ENCODE measurements around the gene ANKHD1.

ANKHD1 gene

DNA sequence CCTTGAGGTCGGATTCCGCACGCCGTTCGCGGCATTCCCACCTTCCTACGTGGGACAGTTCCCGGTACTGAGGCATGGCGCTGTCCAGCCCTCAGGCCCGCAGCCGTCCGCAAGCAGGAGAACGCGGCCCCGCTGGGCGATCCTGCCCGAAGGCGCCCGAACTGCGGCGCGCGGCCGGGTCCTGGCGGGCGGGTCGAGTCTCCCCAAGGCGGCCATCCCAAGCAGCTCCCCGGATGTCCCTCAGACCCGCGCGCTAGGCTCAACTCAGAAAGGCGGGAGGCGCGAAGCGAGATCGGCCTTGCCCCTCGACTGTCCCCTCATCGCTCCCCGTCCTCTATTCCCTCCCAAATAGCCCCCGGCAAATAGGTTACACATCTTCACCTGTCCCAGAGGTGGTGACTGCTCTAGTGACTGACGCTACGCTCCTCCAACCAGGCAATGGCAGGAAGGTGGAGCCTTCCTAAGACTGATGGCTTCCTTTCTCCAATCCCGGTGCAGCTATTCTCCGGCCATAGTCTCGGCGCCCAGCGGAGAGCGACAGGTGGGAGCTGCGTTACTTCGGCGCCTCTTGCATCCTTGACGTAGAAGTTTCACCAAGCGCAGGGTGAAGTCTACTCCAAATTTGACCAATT is 787 bp upstream of the ANKHD1 start (continued):
- TF ChIP-seq ZNF76 (tag by site-specific recombination; IDR thresholded peaks at IDR 0.05; ENCODE audit: borderline replicate concordance, low read depth) (peak; percentile 47), ZNF133 (tag by site-specific recombination; IDR thresholded peaks at IDR 0.05) (no peak), ZNF544 (tag by site-specific recombination; IDR thresholded peaks at IDR 0.05) (no peak), ZNF248 (tag by site-specific recombination; IDR thresholded peaks at IDR 0.05) (no peak), ZNF830 (tag by site-specific recombination; IDR thresholded peaks at IDR 0.05; ENCODE audit: low read depth) (no peak), ZNF211 (tag by site-specific recombination; IDR thresholded peaks at IDR 0.05; ENCODE audit: low read depth) (no peak), BCL11B (tag by site-specific recombination; IDR thresholded peaks at IDR 0.05; ENCODE audit: low read depth) (0 out of 2 replicates have a peak, but pooled peaks have one; percentile 22), ZNF777 (tag by site-specific recombination; IDR thresholded peaks at IDR 0.05; ENCODE audit: borderline replicate concordance) (no peak)
- TF ChIP-seq, protein P1, sequence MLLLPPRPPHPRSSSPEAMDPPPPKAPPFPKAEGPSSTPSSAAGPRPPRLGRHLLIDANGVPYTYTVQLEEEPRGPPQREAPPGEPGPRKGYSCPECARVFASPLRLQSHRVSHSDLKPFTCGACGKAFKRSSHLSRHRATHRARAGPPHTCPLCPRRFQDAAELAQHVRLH (tag by site-specific recombination; IDR thresholded peaks at IDR 0.05), result no peak; the same call in 1 of the 2 replicates
- TF ChIP-seq, protein P2, sequence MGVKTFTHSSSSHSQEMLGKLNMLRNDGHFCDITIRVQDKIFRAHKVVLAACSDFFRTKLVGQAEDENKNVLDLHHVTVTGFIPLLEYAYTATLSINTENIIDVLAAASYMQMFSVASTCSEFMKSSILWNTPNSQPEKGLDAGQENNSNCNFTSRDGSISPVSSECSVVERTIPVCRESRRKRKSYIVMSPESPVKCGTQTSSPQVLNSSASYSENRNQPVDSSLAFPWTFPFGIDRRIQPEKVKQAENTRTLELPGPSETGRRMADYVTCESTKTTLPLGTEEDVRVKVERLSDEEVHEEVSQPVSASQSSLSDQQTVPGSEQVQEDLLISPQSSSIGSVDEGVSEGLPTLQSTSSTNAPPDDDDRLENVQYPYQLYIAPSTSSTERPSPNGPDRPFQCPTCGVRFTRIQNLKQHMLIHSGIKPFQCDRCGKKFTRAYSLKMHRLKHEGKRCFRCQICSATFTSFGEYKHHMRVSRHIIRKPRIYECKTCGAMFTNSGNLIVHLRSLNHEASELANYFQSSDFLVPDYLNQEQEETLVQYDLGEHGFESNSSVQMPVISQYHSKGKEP (tag by site-specific recombination; IDR thresholded peaks at IDR 0.05), result no peak

DNA sequence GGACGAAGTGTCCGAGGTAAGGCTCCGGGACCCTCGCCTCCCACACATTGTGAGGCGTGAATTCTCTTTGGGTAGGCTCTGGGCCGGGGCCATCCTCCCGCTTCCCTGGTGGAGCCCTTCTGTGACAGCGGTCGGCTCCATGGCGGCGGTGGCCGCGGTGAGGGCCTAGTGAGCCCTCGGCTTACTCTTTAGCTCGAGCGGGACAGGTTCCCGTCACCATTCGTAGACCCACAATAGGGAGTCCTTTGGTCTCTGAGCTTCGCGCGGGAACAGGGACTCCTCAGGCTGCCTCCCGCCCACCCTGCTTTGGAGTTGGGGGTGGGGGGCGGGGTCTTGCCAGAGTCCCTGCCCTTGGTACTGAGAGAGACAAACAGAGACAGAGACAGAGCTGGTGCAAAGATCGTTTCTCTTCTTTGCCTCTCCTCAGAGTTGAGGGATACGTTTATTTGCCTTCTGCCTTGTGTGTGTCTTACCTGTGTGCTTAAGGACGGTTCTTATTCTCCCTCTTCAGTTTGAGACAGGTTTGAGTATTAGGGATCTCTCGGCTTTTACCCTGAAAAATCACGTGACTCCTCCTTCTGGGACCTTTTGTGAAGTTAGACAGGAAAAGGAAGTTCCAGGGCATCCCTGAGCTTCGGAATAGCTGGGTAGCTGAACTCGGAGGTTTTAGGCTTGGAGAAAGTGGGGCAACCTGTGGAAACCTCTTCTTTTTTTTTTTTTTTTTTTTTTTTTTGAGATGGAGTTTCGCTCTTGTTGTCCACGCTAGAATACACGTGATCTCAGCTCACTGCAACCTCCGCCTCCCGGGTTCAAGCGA is 833 bp downstream of the ANKHD1 start:
- ChIA-PET POLR2A (interaction anchor here (0.6 to 2.8 kb wide), 12 partner anchors 8 to 1923 kb away, joined by 3 to 13 read pairs (median 4); partner anchors contain the start of genes HARS1, HARS2, HBEGF and IK), CTCF (interaction anchor here (0.6 to 2.0 kb wide), 3 partner anchors 30 to 161 kb away, joined by 3 to 5 read pairs (median 5); no protein-coding TSS in a partner anchor)
- peaks cover 8% of the 10 kb centered on the region; the same call in 1 of the 2 replicates for H3K4me1 ChIP-seq (ENCODE audit: control insufficient read depth, insufficient read depth, low read length)
- TF ChIP-seq YY1 (tag by site-specific recombination; IDR thresholded peaks at IDR 0.05) (0 out of 2 replicates have a peak, but pooled peaks have one; percentile 45), ZBTB17 (tag by site-specific recombination; IDR thresholded peaks at IDR 0.05) (peak; percentile 74; the same call in 1 of the 2 replicates), ZNF19 (tag by site-specific recombination; IDR thresholded peaks at IDR 0.05; ENCODE audit: low read depth) (no peak), ZBTB48 (tag by site-specific recombination; IDR thresholded peaks at IDR 0.05) (peak; percentile 99), ZXDB (tag by site-specific recombination; IDR thresholded peaks at IDR 0.05) (peak; percentile 59), ZNF140 (tag by site-specific recombination; IDR thresholded peaks at IDR 0.05) (no peak), GLIS2 (tag by site-specific recombination; IDR thresholded peaks at IDR 0.05) (peak; percentile 38; the same call in 1 of the 2 replicates), MZF1 (tag by site-specific recombination; IDR thresholded peaks at IDR 0.05; ENCODE audit: borderline replicate concordance) (0 out of 2 replicates have a peak, but pooled peaks have one; percentile 34), SCRT2 (tag by site-specific recombination; IDR thresholded peaks at IDR 0.05) (peak; percentile 85), ZNF394 (tag by site-specific recombination; IDR thresholded peaks at IDR 0.05; ENCODE audit: borderline replicate concordance) (peak; percentile 90; the same call in 1 of the 2 replicates), ZNF677 (tag by site-specific recombination; IDR thresholded peaks at IDR 0.05) (no peak), ZBTB20 (tag by site-specific recombination; IDR thresholded peaks at IDR 0.05) (peak; percentile 52; the same call in 1 of the 2 replicates), SP3 (tag by site-specific recombination; IDR thresholded peaks at IDR 0.05) (peak; percentile 84), YY2 (tag by site-specific recombination; IDR thresholded peaks at IDR 0.05) (peak; percentile 66; the same call in 1 of the 2 replicates)
- TF ChIP-seq, protein P3, sequence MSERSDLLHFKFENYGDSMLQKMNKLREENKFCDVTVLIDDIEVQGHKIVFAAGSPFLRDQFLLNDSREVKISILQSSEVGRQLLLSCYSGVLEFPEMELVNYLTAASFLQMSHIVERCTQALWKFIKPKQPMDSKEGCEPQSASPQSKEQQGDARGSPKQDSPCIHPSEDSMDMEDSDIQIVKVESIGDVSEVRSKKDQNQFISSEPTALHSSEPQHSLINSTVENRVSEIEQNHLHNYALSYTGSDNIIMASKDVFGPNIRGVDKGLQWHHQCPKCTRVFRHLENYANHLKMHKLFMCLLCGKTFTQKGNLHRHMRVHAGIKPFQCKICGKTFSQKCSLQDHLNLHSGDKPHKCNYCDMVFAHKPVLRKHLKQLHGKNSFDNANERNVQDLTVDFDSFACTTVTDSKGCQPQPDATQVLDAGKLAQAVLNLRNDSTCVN (tag by site-specific recombination; optimal IDR thresholded peaks at IDR 0.05), result no peak
- TF ChIP-seq, protein P4, sequence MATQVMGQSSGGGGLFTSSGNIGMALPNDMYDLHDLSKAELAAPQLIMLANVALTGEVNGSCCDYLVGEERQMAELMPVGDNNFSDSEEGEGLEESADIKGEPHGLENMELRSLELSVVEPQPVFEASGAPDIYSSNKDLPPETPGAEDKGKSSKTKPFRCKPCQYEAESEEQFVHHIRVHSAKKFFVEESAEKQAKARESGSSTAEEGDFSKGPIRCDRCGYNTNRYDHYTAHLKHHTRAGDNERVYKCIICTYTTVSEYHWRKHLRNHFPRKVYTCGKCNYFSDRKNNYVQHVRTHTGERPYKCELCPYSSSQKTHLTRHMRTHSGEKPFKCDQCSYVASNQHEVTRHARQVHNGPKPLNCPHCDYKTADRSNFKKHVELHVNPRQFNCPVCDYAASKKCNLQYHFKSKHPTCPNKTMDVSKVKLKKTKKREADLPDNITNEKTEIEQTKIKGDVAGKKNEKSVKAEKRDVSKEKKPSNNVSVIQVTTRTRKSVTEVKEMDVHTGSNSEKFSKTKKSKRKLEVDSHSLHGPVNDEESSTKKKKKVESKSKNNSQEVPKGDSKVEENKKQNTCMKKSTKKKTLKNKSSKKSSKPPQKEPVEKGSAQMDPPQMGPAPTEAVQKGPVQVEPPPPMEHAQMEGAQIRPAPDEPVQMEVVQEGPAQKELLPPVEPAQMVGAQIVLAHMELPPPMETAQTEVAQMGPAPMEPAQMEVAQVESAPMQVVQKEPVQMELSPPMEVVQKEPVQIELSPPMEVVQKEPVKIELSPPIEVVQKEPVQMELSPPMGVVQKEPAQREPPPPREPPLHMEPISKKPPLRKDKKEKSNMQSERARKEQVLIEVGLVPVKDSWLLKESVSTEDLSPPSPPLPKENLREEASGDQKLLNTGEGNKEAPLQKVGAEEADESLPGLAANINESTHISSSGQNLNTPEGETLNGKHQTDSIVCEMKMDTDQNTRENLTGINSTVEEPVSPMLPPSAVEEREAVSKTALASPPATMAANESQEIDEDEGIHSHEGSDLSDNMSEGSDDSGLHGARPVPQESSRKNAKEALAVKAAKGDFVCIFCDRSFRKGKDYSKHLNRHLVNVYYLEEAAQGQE (tag by site-specific recombination; IDR thresholded peaks at IDR 0.05), result peak; percentile 98
- TF ChIP-seq, protein P5, sequence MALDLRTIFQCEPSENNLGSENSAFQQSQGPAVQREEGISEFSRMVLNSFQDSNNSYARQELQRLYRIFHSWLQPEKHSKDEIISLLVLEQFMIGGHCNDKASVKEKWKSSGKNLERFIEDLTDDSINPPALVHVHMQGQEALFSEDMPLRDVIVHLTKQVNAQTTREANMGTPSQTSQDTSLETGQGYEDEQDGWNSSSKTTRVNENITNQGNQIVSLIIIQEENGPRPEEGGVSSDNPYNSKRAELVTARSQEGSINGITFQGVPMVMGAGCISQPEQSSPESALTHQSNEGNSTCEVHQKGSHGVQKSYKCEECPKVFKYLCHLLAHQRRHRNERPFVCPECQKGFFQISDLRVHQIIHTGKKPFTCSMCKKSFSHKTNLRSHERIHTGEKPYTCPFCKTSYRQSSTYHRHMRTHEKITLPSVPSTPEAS (tag by site-specific recombination; IDR thresholded peaks at IDR 0.05), result 0 out of 2 replicates have a peak, but pooled peaks have one; percentile 7

More for the DNA sequence above, 833 bp downstream of the ANKHD1 start:
- Histone ChIP-seq H3K36me3 (ENCODE audit: control insufficient read depth in 2 of 2, insufficient read depth in 1 of 2, low read length in 2 of 2) (peaks cover 5 to 17% of the 10 kb centered on the region in 2 experiments), H3K4me3 (ENCODE audit: low read depth, low read length) (peak overlapping the region; percentile 98), H3K27ac (ENCODE audit: extremely low read depth, low read depth, low read length) (peak overlapping the region; percentile 91), H3K9me3 (ENCODE audit: control insufficient read depth, insufficient read depth, low read depth, low read length) (no peaks in the 10 kb centered on the region)

All from HEK293 (cell line).